Astrocyte (in vitro differentiated cells and primary cell): ENCODE results near the gene FRMD6.

Experiments used
- EZH2 ChIP-seq: IDR thresholded peaks from 2 replicates; pipeline ENCODE4 v1.6.1; 2012; ENCODE audit warnings: mild to moderate bottlenecking, low read length, inconsistent platforms; ENCODE audit not compliant: insufficient read depth
- TF ChIP-seq, protein P1 (sequence below): IDR thresholded peaks from 2 replicates; pipeline ENCODE4 v1.5.1; 2011; ENCODE audit warnings: low read depth, mild to moderate bottlenecking, inconsistent platforms, low read length, moderate library complexity; ENCODE audit not compliant: insufficient read depth

DNA sequence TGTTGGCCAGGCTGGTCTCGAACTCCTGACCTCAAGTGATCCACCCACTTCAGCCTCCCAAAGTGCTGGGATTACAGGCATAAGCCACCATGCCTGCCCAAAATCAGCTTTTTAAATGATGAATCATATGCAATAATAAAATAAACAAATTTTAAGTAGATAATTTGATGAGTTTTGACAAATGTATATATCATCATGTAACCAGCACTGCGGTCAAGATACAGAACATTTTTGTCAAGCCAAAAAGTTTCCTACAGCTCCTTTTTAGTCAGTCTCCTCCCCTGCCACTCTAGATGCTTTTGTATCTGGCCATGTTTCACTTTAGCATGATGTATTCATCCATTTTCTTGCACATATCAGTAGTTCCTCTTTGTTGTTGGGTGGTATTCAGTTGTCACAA, 17.2 kb downstream of the FRMD6 start:
- TF ChIP-seq, protein P1, sequence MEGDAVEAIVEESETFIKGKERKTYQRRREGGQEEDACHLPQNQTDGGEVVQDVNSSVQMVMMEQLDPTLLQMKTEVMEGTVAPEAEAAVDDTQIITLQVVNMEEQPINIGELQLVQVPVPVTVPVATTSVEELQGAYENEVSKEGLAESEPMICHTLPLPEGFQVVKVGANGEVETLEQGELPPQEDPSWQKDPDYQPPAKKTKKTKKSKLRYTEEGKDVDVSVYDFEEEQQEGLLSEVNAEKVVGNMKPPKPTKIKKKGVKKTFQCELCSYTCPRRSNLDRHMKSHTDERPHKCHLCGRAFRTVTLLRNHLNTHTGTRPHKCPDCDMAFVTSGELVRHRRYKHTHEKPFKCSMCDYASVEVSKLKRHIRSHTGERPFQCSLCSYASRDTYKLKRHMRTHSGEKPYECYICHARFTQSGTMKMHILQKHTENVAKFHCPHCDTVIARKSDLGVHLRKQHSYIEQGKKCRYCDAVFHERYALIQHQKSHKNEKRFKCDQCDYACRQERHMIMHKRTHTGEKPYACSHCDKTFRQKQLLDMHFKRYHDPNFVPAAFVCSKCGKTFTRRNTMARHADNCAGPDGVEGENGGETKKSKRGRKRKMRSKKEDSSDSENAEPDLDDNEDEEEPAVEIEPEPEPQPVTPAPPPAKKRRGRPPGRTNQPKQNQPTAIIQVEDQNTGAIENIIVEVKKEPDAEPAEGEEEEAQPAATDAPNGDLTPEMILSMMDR: no peak
- TF ChIP-seq EZH2: no peak
